Smooth muscle cell (in vitro differentiated cells): Measurements from ENCODE around the gene C4orf33. TPM values are rescaled to one million over a fixed set of nuclear protein-coding genes. Genes with fewer than 3 reads are reported as not detected.

Source experiments
- DNase-seq: peaks from one replicate; lab custom pipeline; 2025; ENCODE audit not compliant: unreplicated experiment; lab: John Stamatoyannopoulos, UW
- H2AFZ ChIP-seq: fragments of 200-600 bp; sonication (generic); 2 replicates; pipeline ENCODE4 v1.6.0; 2016; ENCODE audit warnings: antibody characterized with exemption, low read depth, mild to moderate bottlenecking
- H3F3A ChIP-seq: fragments of 200-600 bp; sonication (generic); 2 replicates; pipeline ENCODE4 v1.6.0; 2017; ENCODE audit warnings: antibody characterized with exemption, low read depth
- H3K27ac ChIP-seq: fragments of 200-600 bp; sonication (generic); 2 replicates; pipeline ENCODE4 v1.5.1; 2016; ENCODE audit warnings: low read depth, mild to moderate bottlenecking
- H3K27me3 ChIP-seq: fragments of 200-600 bp; sonication (generic); 2 replicates; pipeline ENCODE4 v1.6.1; 2016; ENCODE audit warnings: low read depth, mild to moderate bottlenecking
- H3K36me3 ChIP-seq: fragments of 200-600 bp; sonication (generic); 2 replicates; pipeline ENCODE4 v1.5.1; 2016; ENCODE audit warnings: low read depth
- H3K4me1 ChIP-seq: fragments of 200-600 bp; sonication (generic); 2 replicates; pipeline ENCODE4 v1.5.1; 2016; ENCODE audit warnings: low read depth
- H3K4me2 ChIP-seq: fragments of 200-600 bp; sonication (generic); 2 replicates; pipeline ENCODE4 v1.6.0; 2016; ENCODE audit warnings: mild to moderate bottlenecking
- H3K4me3 ChIP-seq: fragments of 200-600 bp; sonication (generic); 2 replicates; pipeline ENCODE4 v1.5.1; 2016; ENCODE audit warnings: mild to moderate bottlenecking
- H3K79me2 ChIP-seq: fragments of 200-600 bp; sonication (generic); 2 replicates; pipeline ENCODE4 v1.6.0; 2016; ENCODE audit warnings: low read depth, mild to moderate bottlenecking
- H3K9ac ChIP-seq: fragments of 200-600 bp; sonication (generic); 2 replicates; pipeline ENCODE4 v1.6.0; 2016; ENCODE audit warnings: low read depth
- H3K9me3 ChIP-seq: fragments of 200-600 bp; sonication (generic); replicated peaks from 2 replicates; pipeline ENCODE4 v1.5.1; 2016; ENCODE audit warnings: low read depth
- H4K20me1 ChIP-seq: fragments of 200-600 bp; sonication (generic); 2 replicates; pipeline ENCODE4 v1.6.0; 2016; ENCODE audit warnings: low read depth
- CTCF ChIP-seq: fragments of 200-600 bp; sonication (generic); IDR thresholded peaks from 2 replicates; pipeline ENCODE4 v1.5.1; 2017; ENCODE audit warnings: borderline replicate concordance, mild to moderate bottlenecking, antibody characterized with exemption; ENCODE audit not compliant: insufficient read depth, poor library complexity, severe bottlenecking
- WGBS: methylation state at CpG from one replicate; pipeline ENCODE4 v1.1.7; 2016; ENCODE audit warnings: low lambda C conversion rate; 5-methylcytosine and 5-hydroxymethylcytosine counted together
- polyA plus RNA-seq: library from polyadenylated mRNA; unstranded; fragments of >200 nt; fragmentation: Nextera tagmentation; extraction: Ambion mirVana; gene quantifications from 2 replicates; pipeline ENCODE4 v1.2.1, GENCODE V29; 2016
- total RNA-seq: library from RNA; depleted of rRNA; stranded (reverse); fragments of >200 nt; gene quantifications from 2 replicates; pipeline ENCODE4 v1.2.3, GENCODE V29; 2014

The C4orf33 gene
- total and polyA plus RNA-seq, 2 experiments from 2014 or later: 5.7 to 25.3 TPM

GRCh38 chr4:129082302-129082701 is 13.7 kb upstream of the C4orf33 start:
- peaks cover 41% of the 10 kb centered on the region for H3K79me2 ChIP-seq
- WGBS: over 99% methylated on average over 5 of the region's 5 CpGs
- no peak for DNase-seq

GRCh38 chr4:129085472-129085871 is 10.5 kb upstream of the C4orf33 start:
- peaks cover 73% of the 10 kb centered on the region for H3K79me2 ChIP-seq
- 99% methylated on average over 4 of the region's 4 CpGs for WGBS

More at GRCh38 chr4:129082302-129082701, 13.7 kb upstream of the C4orf33 start:
- H3K4me1 ChIP-seq: no peaks in the 10 kb centered on the region
- H3K36me3 ChIP-seq: peaks cover 10% of the 10 kb centered on the region
- no peak overlapping the region for H3K27ac ChIP-seq
- no peak overlapping the region for H3K4me2 ChIP-seq
- TF ChIP-seq CTCF: no peak
- no peak overlapping the region for H3K9ac ChIP-seq
- no peaks in the 10 kb centered on the region for H3K9me3 ChIP-seq
- H2AFZ ChIP-seq: no peak overlapping the region
- no peaks in the 10 kb centered on the region for H3K27me3 ChIP-seq
- no peak overlapping the region for H3K4me3 ChIP-seq
- H3F3A ChIP-seq: no peaks in the 10 kb centered on the region
- H4K20me1 ChIP-seq: no peaks in the 10 kb centered on the region

GRCh38 chr4:129087516-129087915 is 8.4 kb upstream of the C4orf33 start:
- no peak overlapping the region for H3K27ac ChIP-seq
- no peak for TF ChIP-seq CTCF
- no peaks in the 10 kb centered on the region for H3F3A ChIP-seq
- 100% methylated on average over 2 of the region's 2 CpGs for WGBS
- no peaks in the 10 kb centered on the region for H4K20me1 ChIP-seq
- no peak overlapping the region for H2AFZ ChIP-seq
- no peak overlapping the region for H3K9ac ChIP-seq
- H3K27me3 ChIP-seq: no peaks in the 10 kb centered on the region
- H3K4me2 ChIP-seq: no peak overlapping the region
- no peaks in the 10 kb centered on the region for H3K9me3 ChIP-seq
- H3K4me3 ChIP-seq: no peak overlapping the region
- DNase-seq: no peak
- peaks cover 5% of the 10 kb centered on the region for H3K4me1 ChIP-seq
- H3K36me3 ChIP-seq: no peaks in the 10 kb centered on the region
- H3K79me2 ChIP-seq: peaks cover 93% of the 10 kb centered on the region

More at GRCh38 chr4:129085472-129085871, 10.5 kb upstream of the C4orf33 start:
- no peak for TF ChIP-seq CTCF
- Histone ChIP-seq H3K27ac (no peak overlapping the region), H3K36me3 (peaks cover 9% of the 10 kb centered on the region), H3K9ac (no peak overlapping the region), H3K4me2 (no peak overlapping the region), H3K9me3 (no peaks in the 10 kb centered on the region), H3K27me3 (no peaks in the 10 kb centered on the region), H3K4me1 (no peaks in the 10 kb centered on the region), H4K20me1 (no peaks in the 10 kb centered on the region), H2AFZ (no peak overlapping the region), H3K4me3 (no peak overlapping the region), H3F3A (no peaks in the 10 kb centered on the region)
- DNase-seq: no peak

- no peaks in the 10 kb centered on the region for H3K36me3 ChIP-seq
- H3K79me2 ChIP-seq: peaks cover 49% of the 10 kb centered on the region
- DNase-seq: no peak
- no peak for TF ChIP-seq CTCF
- H3K9ac ChIP-seq: peak overlapping the region; percentile 96
- 1% methylated on average over 11 of the region's 11 CpGs for WGBS
- H3K4me3 ChIP-seq: peak overlapping the region; percentile 86
- peaks cover 12% of the 10 kb centered on the region for H3K4me1 ChIP-seq
- peak overlapping the region; percentile 83 for H3K4me2 ChIP-seq
- H3K27ac ChIP-seq: peak overlapping the region; percentile 97
- no peaks in the 10 kb centered on the region for H3K27me3 ChIP-seq
- H3F3A ChIP-seq: peaks cover 8% of the 10 kb centered on the region
- H4K20me1 ChIP-seq: no peaks in the 10 kb centered on the region
- H2AFZ ChIP-seq: peak overlapping the region; percentile 98
- H3K9me3 ChIP-seq: no peaks in the 10 kb centered on the region
These were observed 3.2 kb upstream of the C4orf33 start for GRCh38 chr4:129092631-129093190.
